EH (cell line): ENCODE measurements around the gene MID2.
"Not testable (repeated sequence)": the region's sequence is repeated elsewhere in the genome, so short reads cannot be mapped to it uniquely, and the experiment has no call there.

ENCODE experiments used
- DNase-seq: peaks from one replicate; pipeline ENCODE4 v3.0.0-alpha.2; 2015; ENCODE audit warnings: low read depth

Gene MID2

DNA sequence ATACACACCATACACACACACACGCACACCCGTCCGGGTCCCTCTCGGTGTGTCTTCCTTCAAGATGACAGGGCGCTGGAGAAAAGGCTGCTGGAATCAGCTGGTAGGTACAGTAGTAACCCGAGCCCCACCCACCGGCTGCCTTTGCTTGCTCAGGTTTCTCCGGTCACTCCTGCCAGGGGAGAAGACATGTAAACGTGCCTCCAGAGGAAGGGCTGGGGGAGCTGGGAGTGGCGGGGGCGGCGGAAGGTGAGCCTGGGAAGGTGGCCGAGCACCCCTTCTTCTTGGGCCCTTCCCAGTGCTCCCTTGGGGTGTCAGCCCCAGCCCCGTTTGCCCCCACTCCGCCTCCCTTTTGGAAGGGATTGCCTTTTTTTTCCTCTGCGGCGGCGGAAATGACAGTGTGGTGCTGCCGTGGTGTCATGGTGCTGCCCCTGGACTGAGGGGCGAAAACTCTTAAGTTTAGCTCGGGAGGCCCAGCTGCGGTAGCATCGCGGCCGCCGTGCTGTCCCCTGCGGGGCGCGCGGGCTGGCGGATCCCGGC is at the start of gene MID2:
TSS of gene MID2 (plus strand) at position 169 of the 540 bp plus-strand sequence. CDS start 561 bp downstream, outside the sequence.
- peak; percentile 49 for DNase-seq

GRCh38 chrX:107776649-107777535 is 48.8 kb upstream of the MID2 start:
- peak; percentile 86 for DNase-seq

- DNase-seq = no peak
These were observed 48.2 kb upstream of the MID2 start, which contains the start of gene NCBP2L for GRCh38 chrX:107777536-107777832. NCBP2L (plus strand) TSS chrX:107777733; CDS start chrX:107794221, 16,488 bp downstream.

GRCh38 chrX:107780525-107780924 is 45.1 kb upstream of the MID2 start:
- no peak for DNase-seq

DNA sequence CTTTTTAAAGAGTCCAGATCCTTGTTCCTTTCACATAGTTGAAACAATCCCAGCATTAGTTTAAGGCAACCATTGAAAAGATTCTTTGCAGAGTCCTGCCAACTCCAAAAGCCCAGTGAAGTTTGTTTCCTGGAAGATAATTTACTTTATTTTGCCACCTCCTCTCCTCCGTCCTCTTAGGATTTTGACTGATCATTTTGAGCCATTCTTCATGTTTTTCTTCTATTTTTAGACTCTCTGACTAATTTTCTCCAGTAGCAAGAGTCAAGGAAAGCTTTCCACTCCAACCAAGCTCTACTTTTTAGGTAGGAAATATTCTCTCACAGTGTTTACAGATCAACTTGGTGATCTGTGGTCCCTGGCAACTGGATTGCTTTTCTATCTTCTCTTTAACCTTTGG is 37.8 kb upstream of the MID2 start:
- peak; percentile 0 for DNase-seq

DNA sequence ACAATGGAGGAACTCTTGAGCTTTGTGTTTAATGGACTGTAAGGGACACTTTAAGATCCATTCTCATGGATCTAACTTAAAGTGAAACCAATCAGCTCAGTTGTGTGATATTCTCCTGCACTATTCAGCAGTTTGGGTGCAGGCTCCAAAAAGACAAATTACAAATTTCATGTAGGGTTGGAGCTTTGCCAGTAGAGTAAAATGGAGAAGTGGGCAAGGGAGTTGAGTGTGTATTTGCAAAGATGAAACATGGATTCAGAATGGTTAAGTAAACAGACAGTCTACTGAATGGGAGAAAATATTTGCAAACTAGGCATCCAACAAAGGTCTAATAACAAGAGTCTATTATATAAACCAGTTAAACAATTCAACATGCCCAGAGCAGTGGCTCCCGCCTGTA is 21.2 kb upstream of the MID2 start:
- DNase-seq = no peak

- DNase-seq = no peak
These were observed 20.5 kb upstream of the MID2 start for GRCh38 chrX:107805179-107805578.

DNA sequence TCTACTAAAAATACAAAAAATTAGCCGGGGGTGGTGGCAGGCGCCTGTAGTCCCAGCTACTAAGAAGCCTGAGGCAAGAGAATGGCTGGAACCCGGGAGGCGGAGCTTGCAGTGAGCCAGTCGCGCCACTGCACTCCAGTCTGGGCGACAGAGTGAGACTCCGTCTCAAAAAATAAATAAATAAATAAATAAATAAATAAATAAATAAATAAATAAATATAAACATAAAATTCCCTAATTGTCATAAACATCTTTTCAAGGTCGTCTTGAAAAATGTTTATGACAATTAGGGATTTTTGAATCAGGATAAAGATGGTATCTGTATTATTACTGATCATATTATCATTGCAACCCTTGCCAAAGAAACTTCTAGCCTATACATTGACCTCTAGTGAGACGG is 15.6 kb upstream of the MID2 start:
- DNase-seq = not testable (repeated sequence)

DNA sequence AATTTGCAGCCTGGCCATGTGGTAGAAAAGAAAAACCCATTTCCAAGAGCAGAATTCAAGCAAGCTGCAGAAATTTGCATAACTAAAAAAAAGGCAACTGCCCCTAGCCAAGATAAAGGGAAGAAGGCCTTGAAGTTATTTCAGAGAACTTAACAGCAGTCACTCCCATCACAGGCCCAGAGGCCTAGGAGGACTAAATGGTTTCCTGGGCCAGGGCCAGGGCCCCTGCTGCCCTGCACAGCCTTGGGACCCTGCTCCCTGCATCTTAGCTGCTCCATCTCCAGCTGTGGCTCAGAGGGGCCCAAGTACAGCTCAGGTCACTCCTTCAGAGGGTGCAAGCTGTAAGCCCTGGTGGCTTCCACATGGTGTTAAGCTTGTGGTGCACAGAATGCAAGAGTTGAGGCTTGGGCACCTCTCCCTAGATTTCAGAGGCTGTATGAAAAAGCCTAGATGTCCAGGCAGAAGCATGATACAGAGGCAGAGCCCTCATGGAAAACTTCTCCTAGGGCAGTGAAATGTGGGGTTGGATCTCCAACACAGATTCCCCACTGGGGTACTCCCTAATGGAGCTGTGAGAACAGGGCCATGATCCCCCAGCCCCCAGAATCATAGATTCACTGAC is 6.7 kb upstream of the MID2 start:
- no peak for DNase-seq

- DNase-seq = no peak
These were observed 2.6 kb upstream of the MID2 start for GRCh38 chrX:107823042-107823441.

- DNase-seq = peak; percentile 84
These were observed 2.2 kb upstream of the MID2 start for GRCh38 chrX:107823456-107823855.

DNA sequence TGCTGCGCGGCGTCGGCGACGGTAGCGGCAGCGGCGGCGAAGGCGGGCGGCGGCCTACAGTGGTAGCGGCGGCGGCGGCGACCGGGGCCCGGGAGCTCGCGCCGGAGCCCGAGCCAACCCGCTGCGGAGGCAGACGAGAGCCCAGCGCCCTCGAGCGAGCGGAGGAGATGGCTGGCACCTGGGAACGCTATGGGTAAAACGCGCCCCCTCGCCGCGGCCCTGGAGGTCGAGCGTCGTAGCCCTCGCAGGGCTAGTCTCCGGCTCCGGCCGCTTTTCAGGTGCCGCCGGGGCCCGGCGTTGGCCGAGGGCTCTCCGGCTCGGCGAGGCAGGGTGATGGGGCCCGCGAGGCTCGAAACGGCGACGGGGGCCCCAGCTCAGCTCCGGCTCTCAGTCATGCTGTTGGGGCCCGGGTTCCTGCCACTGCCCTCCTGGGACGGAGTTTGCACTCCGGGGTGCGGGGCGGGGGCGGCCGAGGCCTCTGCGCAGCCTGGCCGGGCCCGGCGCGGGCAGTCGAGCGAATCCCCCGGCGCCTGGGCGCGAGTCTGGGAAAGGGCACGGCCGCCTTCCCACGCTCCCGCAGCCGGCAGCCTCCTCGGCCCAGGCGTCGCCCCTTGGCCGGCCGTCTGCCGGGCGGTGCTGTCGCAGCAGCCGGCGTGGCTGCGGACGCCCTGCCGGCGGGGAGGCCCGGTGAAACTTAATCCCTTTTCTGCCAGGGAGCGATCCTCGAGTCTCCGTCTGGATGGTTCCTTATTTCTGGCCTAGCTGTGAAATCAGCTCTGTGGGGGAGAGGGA is 768 bp downstream of the MID2 start:
- DNase-seq = peak; percentile 66

DNA sequence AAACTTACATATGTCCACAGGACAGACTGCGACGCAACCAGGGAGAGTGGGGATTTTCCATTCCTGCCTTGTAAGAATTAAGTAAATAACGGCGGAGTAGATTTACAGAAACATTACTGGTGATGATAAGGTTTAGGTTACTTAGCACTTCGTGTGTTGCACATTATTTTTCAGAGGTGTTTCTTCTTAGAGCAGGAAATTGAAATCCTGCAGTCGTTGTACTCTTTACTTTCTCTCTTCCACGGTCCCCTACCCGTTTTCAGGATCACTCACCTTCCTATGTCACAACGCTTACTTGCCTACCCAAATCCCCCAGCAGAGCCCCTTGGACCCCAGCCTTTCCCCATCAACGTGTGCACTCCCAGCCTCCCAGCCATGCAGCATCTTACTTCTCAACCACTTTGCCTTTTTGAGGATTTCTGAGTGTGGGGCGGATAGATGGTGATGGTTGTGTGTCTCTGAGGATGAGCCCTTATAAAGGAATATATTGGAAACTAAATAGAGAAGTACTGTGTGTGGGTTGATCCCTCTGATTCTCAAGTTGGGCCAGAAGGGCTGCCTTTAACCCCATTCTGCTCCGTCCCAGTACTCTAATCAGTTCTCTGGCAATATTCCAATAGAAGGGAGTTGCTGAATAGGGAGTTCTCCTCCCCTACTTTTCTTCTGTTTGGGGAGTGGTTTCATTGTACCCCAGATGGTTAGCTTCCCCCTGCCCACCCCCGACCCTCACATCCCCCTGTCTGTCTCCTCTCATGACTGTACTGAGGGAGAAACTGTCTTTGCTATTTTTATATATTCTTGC is 1.6 kb downstream of the MID2 start:
- DNase-seq = peak; percentile 7

DNA sequence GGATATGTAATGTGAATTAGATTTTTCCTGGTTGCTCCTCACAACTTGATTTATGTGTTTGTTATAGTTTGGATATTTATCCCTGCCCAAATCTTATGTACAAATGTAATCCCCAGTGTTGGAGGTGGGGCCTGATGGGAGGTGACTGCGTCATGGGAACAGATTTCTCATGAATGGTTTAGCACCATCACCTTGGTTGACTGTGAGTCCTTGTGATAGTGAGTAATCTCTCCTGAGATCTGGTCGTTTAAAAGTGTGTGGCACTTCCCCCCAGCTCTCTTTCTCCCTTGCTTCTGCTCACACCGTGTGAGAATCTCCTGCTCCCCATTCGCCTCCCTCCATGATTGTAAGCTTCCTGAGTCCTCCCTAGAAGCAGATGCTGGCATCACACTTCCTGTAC is 2.2 kb downstream of the MID2 start:
- no peak for DNase-seq

GRCh38 chrX:107829878-107830277 is 4.2 kb downstream of the MID2 start:
- no peak for DNase-seq

GRCh38 chrX:107831071-107831730 is 5.5 kb downstream of the MID2 start:
- no peak for DNase-seq

- DNase-seq = peak; percentile 5
These were observed 8.9 kb downstream of the MID2 start for GRCh38 chrX:107834275-107835201.

GRCh38 chrX:107836958-107837357 is 11.3 kb downstream of the MID2 start:
- no peak for DNase-seq

DNA sequence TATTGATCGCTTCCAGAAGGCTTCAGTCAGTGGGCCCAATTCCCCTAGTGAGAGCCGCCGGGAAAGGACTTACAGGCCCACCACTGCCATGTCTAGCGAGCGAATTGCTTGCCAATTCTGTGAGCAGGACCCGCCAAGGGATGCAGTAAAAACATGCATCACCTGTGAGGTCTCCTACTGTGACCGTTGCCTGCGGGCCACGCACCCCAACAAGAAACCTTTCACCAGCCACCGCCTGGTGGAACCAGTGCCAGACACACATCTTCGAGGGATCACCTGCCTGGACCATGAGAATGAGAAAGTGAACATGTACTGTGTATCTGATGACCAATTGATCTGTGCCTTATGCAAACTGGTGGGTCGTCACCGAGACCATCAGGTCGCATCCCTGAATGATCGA is 15.3 kb downstream of the MID2 start:
- DNase-seq = no peak
